ENCODE measurements around the gene WDR90.
A peak's percentile ranks its signal among the peaks of the same experiment; 100 is the strongest.
"Not testable (repeated sequence)": the region's sequence is repeated elsewhere in the genome, so short reads cannot be mapped to it uniquely, and the experiment has no call there.

WDR90 gene

DNA sequence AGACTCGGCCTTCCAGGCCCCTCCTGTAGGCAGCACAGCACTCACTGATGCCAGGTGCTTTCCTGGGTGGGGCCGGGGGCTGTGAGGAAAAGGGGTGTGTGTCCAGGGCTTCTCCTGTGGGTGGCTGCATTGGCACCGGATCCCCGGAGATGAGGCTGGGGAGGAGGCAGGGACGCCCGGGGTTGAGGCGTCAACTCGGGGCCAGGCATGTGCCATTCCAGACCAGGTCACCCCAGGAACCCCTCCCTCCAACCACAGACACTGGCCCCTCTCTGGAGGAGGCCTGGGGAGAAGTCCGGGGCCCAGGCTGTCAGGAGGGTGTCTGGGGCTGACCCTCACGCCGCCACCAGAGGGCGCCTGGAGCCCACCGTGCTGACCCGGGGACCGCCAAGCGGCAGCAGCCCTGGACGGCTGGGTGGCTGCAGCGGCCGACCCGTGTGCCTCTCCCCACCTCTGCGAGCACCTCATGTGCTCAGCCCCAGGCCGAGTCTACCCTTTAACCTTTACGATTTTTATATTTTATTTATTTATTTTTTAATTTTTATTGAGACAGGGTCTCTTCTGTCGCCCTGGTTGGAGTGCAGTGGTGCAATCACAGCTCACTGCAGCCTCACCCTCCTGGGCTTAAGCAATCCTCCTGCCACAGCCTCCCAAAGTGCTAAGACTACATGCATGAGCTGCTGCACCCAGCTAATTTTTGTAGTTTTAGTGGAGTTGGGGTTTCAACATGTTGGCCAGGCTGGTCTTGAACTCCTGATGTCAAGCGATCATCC lies 62.6 kb downstream of the WDR90 start:
- Histone ChIP-seq H3K4me2 (ENCODE audit: insufficient read depth, low read length, poor library complexity, severe bottlenecking) (no peak overlapping the region), H3K14ac (ENCODE audit: low read length) (no peak overlapping the region), H3K9ac (ENCODE audit: low read depth, low read length, poor library complexity) (no peak overlapping the region), H2AFZ (ENCODE audit: low read length) (no peak overlapping the region), H3K18ac (ENCODE audit: low read length) (peak overlapping the region; percentile 2), H3K4ac (ENCODE audit: low read length) (no peak overlapping the region), H2AK5ac (ENCODE audit: low read depth, low read length) (peak overlapping the region; percentile 100), H3K36me3 (replicated peaks in 1 of 2; ENCODE audit: control insufficient read depth in 2 of 2, insufficient read depth in 2 of 2, low read length in 2 of 2) (peaks cover 2 to 4% of the 10 kb centered on the region in 2 donors), H3K4me3 (ENCODE audit: low read length in 2 of 2) (no peak overlapping the region), H4K8ac (ENCODE audit: low read depth, low read length) (no peak overlapping the region), H2BK12ac (ENCODE audit: low read length) (no peak overlapping the region), H2BK5ac (ENCODE audit: low read length) (no peak overlapping the region), H3K9me3 (replicated peaks in 1 of 2; ENCODE audit: control insufficient read depth in 2 of 2, insufficient read depth in 1 of 2, low read depth in 1 of 2, low read length in 2 of 2) (no peaks in the 10 kb centered on the region), H3K27ac (replicated peaks; ENCODE audit: low read length) (no peak overlapping the region), H2BK120ac (ENCODE audit: low read depth, low read length) (no peak overlapping the region), H4K91ac (ENCODE audit: low read depth, low read length, poor library complexity) (no peak overlapping the region), H3K4me1 (ENCODE audit: control insufficient read depth in 2 of 2, insufficient read depth in 1 of 2, low read depth in 1 of 2, low read length in 2 of 2) (peaks cover 31 to 50% of the 10 kb centered on the region in 2 donors), H3K27me3 (ENCODE audit: control insufficient read depth in 3 of 3, insufficient read depth in 3 of 3, low read depth in 1 of 3, low read length in 3 of 3) (peaks cover 3 to 34% (median 13%) of the 10 kb centered on the region in 3 experiments), H2BK15ac (ENCODE audit: low read length) (peak overlapping the region; percentile 99), H3K79me1 (ENCODE audit: low read depth, low read length) (peaks cover 12% of the 10 kb centered on the region), H3K23ac (ENCODE audit: low read depth, low read length, poor library complexity) (peak overlapping the region; percentile 80)
- DNase-seq (ENCODE audit: low spot score): no peak
- no CpG with 5 or more reads among the region's 25 CpGs for whole genome bisulfite sequencing, 2 donors (ENCODE audit: extremely low coverage in 2 of 2, insufficient read length in 2 of 2, insufficient replicate concordance in 1 of 2)

DNA sequence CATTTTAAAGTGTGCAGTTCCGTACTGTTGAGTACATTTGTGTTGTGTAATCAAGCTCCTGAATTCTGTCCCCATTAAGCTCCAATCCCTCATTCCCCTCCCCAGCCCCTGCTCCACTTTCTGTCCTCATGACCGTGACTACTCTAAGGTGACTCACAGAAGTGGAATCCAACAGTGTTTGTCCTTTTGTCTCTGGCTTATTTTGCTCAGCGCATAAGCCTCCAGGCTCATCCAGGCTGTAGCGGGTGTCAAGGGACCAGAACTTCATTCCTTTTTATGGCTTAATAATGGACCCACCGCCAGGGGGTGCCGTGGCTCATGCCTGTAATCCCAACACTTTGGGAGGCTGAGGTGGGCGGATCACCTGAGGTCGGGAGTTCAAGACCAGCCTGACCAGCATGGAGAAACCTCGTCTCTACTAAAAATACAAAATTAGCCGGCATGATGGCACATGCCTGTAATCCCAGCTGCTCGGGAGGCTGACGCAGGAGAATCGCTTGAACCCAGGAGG lies 63.6 kb downstream of the WDR90 start:
- Histone ChIP-seq H3K27me3 (ENCODE audit: control insufficient read depth in 3 of 3, insufficient read depth in 3 of 3, low read depth in 1 of 3, low read length in 3 of 3) (peaks cover 0 to 23% (median 5%) of the 10 kb centered on the region in 3 experiments), H3K4me1 (ENCODE audit: control insufficient read depth in 2 of 2, insufficient read depth in 1 of 2, low read depth in 1 of 2, low read length in 2 of 2) (peaks cover 42 to 55% of the 10 kb centered on the region in 2 donors), H3K79me1 (ENCODE audit: low read depth, low read length) (peaks cover 18% of the 10 kb centered on the region), H3K36me3 (replicated peaks in 1 of 2; ENCODE audit: control insufficient read depth in 2 of 2, insufficient read depth in 2 of 2, low read length in 2 of 2) (peaks cover 11 to 15% of the 10 kb centered on the region in 2 donors)
- not testable (repeated sequence) for DNase-seq (ENCODE audit: low spot score); H3K23ac ChIP-seq (ENCODE audit: low read depth, low read length, poor library complexity); H3K27ac ChIP-seq (replicated peaks; ENCODE audit: low read length); H3K9ac ChIP-seq (ENCODE audit: low read depth, low read length, poor library complexity); H2BK12ac ChIP-seq (ENCODE audit: low read length); H2BK5ac ChIP-seq (ENCODE audit: low read length); H2BK120ac ChIP-seq (ENCODE audit: low read depth, low read length); H4K91ac ChIP-seq (ENCODE audit: low read depth, low read length, poor library complexity); H2AFZ ChIP-seq (ENCODE audit: low read length); H3K9me3 ChIP-seq (replicated peaks in 1 of 2; ENCODE audit: control insufficient read depth in 2 of 2, insufficient read depth in 1 of 2, low read depth in 1 of 2, low read length in 2 of 2); H2BK15ac ChIP-seq (ENCODE audit: low read length); H3K4ac ChIP-seq (ENCODE audit: low read length); H2AK5ac ChIP-seq (ENCODE audit: low read depth, low read length); H3K4me3 ChIP-seq (ENCODE audit: low read length in 2 of 2); H3K14ac ChIP-seq (ENCODE audit: low read length); H3K4me2 ChIP-seq (ENCODE audit: insufficient read depth, low read length, poor library complexity, severe bottlenecking); H4K8ac ChIP-seq (ENCODE audit: low read depth, low read length); H3K18ac ChIP-seq (ENCODE audit: low read length)
- no CpG with 5 or more reads among the region's 13 CpGs for WGBS, 2 donors (ENCODE audit: extremely low coverage in 2 of 2, insufficient read length in 2 of 2, insufficient replicate concordance in 1 of 2)

DNA sequence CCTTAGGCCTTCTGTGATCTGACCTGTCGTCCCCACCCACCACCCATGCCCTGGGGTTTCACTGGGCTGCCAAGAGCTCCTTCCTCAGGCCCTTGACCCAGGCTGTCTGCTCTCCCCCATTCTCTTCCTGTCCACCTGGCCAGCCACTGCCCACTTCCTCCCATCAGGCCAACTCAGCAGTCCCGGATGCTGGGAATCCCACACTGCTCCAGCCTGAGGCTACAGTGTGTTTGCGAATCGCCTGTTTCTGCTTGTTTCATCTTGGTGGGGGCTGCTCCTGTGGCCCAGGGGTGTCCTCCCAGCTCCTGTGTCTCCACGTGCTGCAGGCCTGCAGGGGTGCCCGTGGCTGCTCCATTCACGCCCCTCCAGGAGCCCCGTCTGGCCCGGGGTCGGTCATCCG lies 64.9 kb downstream of the WDR90 start:
- Histone ChIP-seq H3K4ac (ENCODE audit: low read length) (peak overlapping the region; percentile 84), H2BK120ac (ENCODE audit: low read depth, low read length) (peak overlapping the region; percentile 87), H3K14ac (ENCODE audit: low read length) (no peak overlapping the region), H3K4me3 (ENCODE audit: low read length in 2 of 2) (peak overlapping the region in 1 of 2 donors; percentile 62), H3K23ac (ENCODE audit: low read depth, low read length, poor library complexity) (peak overlapping the region; percentile 55), H2AFZ (ENCODE audit: low read length) (peak overlapping the region; percentile 90), H3K9me3 (replicated peaks in 1 of 2; ENCODE audit: control insufficient read depth in 2 of 2, insufficient read depth in 1 of 2, low read depth in 1 of 2, low read length in 2 of 2) (no peaks in the 10 kb centered on the region), H4K91ac (ENCODE audit: low read depth, low read length, poor library complexity) (peak overlapping the region; percentile 85), H3K79me1 (ENCODE audit: low read depth, low read length) (peaks cover 28% of the 10 kb centered on the region), H2BK5ac (ENCODE audit: low read length) (peak overlapping the region; percentile 75), H4K8ac (ENCODE audit: low read depth, low read length) (peak overlapping the region; percentile 86), H3K9ac (ENCODE audit: low read depth, low read length, poor library complexity) (peak overlapping the region; percentile 24), H3K27me3 (ENCODE audit: control insufficient read depth in 3 of 3, insufficient read depth in 3 of 3, low read depth in 1 of 3, low read length in 3 of 3) (peaks cover 0 to 10% (median 0%) of the 10 kb centered on the region in 3 experiments), H3K27ac (replicated peaks; ENCODE audit: low read length) (no peak overlapping the region), H2AK5ac (ENCODE audit: low read depth, low read length) (peak overlapping the region; percentile 98), H3K4me1 (ENCODE audit: control insufficient read depth in 2 of 2, insufficient read depth in 1 of 2, low read depth in 1 of 2, low read length in 2 of 2) (peaks cover 50 to 64% of the 10 kb centered on the region in 2 donors), H2BK15ac (ENCODE audit: low read length) (peak overlapping the region; percentile 99), H2BK12ac (ENCODE audit: low read length) (peak overlapping the region; percentile 75), H3K4me2 (ENCODE audit: insufficient read depth, low read length, poor library complexity, severe bottlenecking) (peak overlapping the region; percentile 62), H3K36me3 (replicated peaks in 1 of 2; ENCODE audit: control insufficient read depth in 2 of 2, insufficient read depth in 2 of 2, low read length in 2 of 2) (peaks cover 11 to 27% of the 10 kb centered on the region in 2 donors), H3K18ac (ENCODE audit: low read length) (peak overlapping the region; percentile 93)
- DNase-seq (ENCODE audit: low spot score): no peak
- WGBS, 2 donors (ENCODE audit: extremely low coverage in 2 of 2, insufficient read length in 2 of 2, insufficient replicate concordance in 1 of 2): no CpG with 5 or more reads among the region's 11 CpGs
